HG02840 (cell line): ENCODE data around the gene TMEM184C.

ENCODE experiments used
- ATAC-seq: cut with Tn5 transposase; IDR thresholded peaks from one replicate; pipeline ENCODE4 v1.9.1; 2021; ENCODE audit warnings: mild to moderate bottlenecking, moderate library complexity, moderate number of reproducible peaks; ENCODE audit not compliant: unreplicated experiment, low FRiP score

The TMEM184C gene

GRCh38 chr4:147714575-147715401 lies 97.6 kb downstream of the TMEM184C start:
- ATAC-seq, result no peak

- ATAC-seq, result peak; percentile 78
These were observed 100.7 kb downstream of the TMEM184C start for GRCh38 chr4:147717878-147718277.
